GM12865 (cell line): Measurements from ENCODE around the gene COA1.

Source experiments
- DNase-seq: peaks from one replicate; pipeline ENCODE4 v3.0.0; 2010; ENCODE audit warnings: low read depth
- H3K4me3 ChIP-seq: 2 replicates; pipeline ENCODE4 v1.5.1; 2011; ENCODE audit warnings: mild to moderate bottlenecking, low read depth, low read length, control low read depth
- TF ChIP-seq, protein P1 (sequence below): IDR thresholded peaks from 2 replicates; pipeline ENCODE4 v1.5.1; 2011; ENCODE audit warnings: low read length, control low read depth, low read depth, inconsistent platforms; ENCODE audit not compliant: insufficient read depth; ENCODE audit errors: missing control alignments

The COA1 gene

GRCh38 chr7:43591558-43592180 lies 137.7 kb downstream of the COA1 start:
- TF ChIP-seq, protein P1, sequence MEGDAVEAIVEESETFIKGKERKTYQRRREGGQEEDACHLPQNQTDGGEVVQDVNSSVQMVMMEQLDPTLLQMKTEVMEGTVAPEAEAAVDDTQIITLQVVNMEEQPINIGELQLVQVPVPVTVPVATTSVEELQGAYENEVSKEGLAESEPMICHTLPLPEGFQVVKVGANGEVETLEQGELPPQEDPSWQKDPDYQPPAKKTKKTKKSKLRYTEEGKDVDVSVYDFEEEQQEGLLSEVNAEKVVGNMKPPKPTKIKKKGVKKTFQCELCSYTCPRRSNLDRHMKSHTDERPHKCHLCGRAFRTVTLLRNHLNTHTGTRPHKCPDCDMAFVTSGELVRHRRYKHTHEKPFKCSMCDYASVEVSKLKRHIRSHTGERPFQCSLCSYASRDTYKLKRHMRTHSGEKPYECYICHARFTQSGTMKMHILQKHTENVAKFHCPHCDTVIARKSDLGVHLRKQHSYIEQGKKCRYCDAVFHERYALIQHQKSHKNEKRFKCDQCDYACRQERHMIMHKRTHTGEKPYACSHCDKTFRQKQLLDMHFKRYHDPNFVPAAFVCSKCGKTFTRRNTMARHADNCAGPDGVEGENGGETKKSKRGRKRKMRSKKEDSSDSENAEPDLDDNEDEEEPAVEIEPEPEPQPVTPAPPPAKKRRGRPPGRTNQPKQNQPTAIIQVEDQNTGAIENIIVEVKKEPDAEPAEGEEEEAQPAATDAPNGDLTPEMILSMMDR: no peak
- peak overlapping the region; percentile 33 for H3K4me3 ChIP-seq
- peak; percentile 62 for DNase-seq

- peak overlapping the region; percentile 33 for H3K4me3 ChIP-seq
- TF ChIP-seq, protein P1: no peak
- peak; percentile 93 for DNase-seq
Measured at GRCh38 chr7:43590862-43591557, 138.3 kb downstream of the COA1 start.

DNA sequence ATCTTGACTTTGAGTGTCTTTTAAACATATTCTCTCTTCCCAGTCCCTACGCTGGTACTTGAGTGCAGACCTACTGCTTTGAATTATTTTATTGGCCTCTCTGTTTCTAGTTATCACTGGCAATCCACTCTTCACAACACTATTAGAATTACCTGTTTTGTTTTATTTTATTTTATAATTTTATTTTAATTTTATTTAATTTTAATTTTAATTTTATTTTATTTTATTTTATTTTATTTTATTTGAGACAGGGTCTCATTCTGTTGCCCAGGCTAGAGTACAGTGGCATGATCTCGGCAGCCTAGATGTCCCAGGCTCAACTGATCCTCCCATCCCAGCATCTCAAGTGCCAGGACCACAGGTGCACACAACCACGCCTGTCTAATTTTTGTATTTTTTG lies 139.6 kb downstream of the COA1 start:
- no peak for DNase-seq
- TF ChIP-seq, protein P1: no peak
- H3K4me3 ChIP-seq: peak overlapping the region; percentile 24; the same call in 1 of the 2 replicates
